Erythroblast (primary cell): ENCODE results near the gene WDR88.

Source experiments
- GATA1 ChIP-seq: IDR thresholded peaks from 2 replicates; pipeline ENCODE4 v1.6.1; 2011; ENCODE audit warnings: low read depth, mild to moderate bottlenecking, control low read depth, low read length, moderate library complexity
- POLR2A ChIP-seq: IDR thresholded peaks from 2 replicates; pipeline ENCODE4 v1.6.1; 2011; ENCODE audit warnings: mild to moderate bottlenecking, low read length

DNA sequence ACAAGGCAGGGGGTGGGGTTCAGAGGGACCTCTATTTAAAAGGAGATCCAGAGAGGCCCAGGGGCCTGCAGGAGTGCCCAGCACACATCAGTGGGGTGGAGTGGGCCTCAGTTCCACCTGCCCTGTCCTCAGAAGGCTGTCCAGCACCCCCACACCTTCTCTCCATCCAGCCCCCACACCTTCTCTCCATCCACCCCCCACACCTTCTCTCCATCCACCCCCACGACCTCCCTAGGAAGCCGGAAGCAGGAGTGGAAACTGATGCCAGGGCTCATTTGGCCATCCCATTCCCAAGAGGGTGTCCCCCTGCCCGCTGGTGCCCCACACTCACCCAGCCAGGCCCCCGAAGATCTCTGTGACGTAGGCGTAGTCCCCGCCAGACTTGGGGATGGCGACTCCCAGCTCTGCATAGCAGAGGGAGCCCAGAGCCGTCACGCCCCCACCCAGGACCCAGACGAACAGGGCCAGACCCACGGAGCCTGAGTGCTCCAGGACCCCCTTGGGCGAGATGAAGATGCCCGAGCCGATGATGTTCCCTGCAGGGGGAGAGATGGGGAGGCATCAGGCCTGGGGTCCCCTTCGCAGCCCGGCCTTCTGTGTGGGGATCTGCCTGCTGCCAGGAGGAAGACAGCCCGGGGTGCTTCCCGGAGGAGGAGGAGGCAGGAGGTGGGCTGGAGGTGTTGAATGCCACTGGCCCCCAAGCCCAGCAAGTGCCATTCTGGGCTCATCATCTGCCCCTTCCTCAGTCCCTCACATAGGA is 83.7 kb downstream of the WDR88 start:
- TF ChIP-seq POLR2A (no peak), GATA1 (no peak)
